Subcutaneous abdominal adipose tissue (tissue), 5 donors: ENCODE measurements around the gene PCSK6.
"Not testable (repeated sequence)": the region's sequence is repeated elsewhere in the genome, so short reads cannot be mapped to it uniquely, and the experiment has no call there.

Source experiments
- H3K27ac ChIP-seq: one replicate; pipeline ENCODE4 v1.7.0; 2013; ENCODE audit warnings: low read depth, mild to moderate bottlenecking, inconsistent platforms, low read length, moderate library complexity
- H3K27me3 ChIP-seq, 5 donors: one replicate each; pipeline ENCODE4 v1.7.0; 2013; ENCODE audit warnings: low read length in 5 of 5, inconsistent platforms in 1 of 5; ENCODE audit not compliant: control insufficient read depth in 5 of 5, insufficient read depth in 4 of 5
- H3K36me3 ChIP-seq, 5 donors: one replicate each; pipeline ENCODE4 v1.7.0; 2013; ENCODE audit warnings: low read length in 5 of 5; ENCODE audit not compliant: control insufficient read depth in 5 of 5, insufficient read depth in 5 of 5
- H3K4me1 ChIP-seq, 5 donors: one replicate each; pipeline ENCODE4 v1.7.0; 2013; ENCODE audit warnings: low read length in 5 of 5, mild to moderate bottlenecking in 3 of 5, moderate library complexity in 1 of 5; ENCODE audit not compliant: control insufficient read depth in 5 of 5, insufficient read depth in 5 of 5
- H3K4me3 ChIP-seq, 5 donors: one replicate each; pipeline ENCODE4 v1.7.0; 2013; ENCODE audit warnings: low read length in 5 of 5, low read depth in 1 of 5
- H3K9ac ChIP-seq, 5 donors: one replicate each; pipeline ENCODE4 v1.7.0; 2013; ENCODE audit warnings: low read length in 5 of 5, mild to moderate bottlenecking in 4 of 5, moderate library complexity in 3 of 5
- H3K9me3 ChIP-seq, 5 donors: one replicate each; pipeline ENCODE4 v1.7.0; 2013; ENCODE audit warnings: low read length in 5 of 5; ENCODE audit not compliant: control insufficient read depth in 5 of 5
- donor health status: healthy.
- donor health status: healthy.
- donor health status: healthy.
- donor health status: healthy.
- donor health status: healthy.

Gene PCSK6

DNA sequence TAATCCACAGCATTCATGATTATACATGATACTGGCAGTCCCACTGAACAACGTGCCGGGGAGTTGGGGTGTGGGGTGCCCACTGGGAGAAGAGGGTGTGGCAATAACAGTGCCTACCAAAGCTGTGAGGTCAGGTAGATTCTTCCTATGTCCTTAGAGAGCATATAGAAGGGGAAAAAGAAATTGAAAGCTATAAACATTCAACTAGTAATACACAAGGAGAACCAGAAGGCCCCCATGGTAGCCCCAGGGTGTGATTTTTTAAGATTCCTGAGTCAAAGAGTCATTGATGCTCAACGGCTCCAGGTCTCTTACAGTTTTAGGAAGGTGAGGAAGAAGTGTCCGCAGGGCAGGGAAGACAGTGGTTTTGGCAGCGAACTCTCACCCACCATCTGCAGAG, 25.8 kb downstream of the PCSK6 start:
- not testable (repeated sequence) for H3K4me3 ChIP-seq, H3K27ac ChIP-seq, H3K4me1 ChIP-seq, H3K9me3 ChIP-seq, H3K9ac ChIP-seq, H3K36me3 ChIP-seq
- H3K27me3 ChIP-seq = peaks cover 4 to 14% (median 5%) of the 10 kb centered on the region in 5 donors

DNA sequence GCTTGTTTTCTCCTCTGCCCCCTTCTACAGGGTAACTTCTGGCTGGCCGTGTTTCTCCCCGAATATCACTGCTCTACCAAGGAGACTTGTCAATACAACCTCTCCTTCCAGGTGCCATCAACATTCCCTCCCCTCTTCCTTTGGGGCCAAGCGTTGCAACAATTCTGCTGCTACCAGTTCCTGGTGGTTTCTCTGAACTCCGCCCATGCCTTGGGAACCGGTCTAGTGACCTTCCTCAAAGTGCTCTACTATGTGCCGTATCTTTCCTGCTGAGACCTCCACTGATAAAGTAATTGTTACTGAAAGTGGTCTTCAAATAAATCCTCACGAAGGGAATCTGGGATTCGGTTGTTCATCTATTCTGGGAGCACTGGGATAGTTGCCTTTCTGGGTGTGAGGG, 26.2 kb downstream of the PCSK6 start:
- Histone ChIP-seq H3K27me3 (peaks cover 4 to 14% (median 5%) of the 10 kb centered on the region in 5 donors), H3K9ac (no peak overlapping the region), H3K9me3 (peaks cover 0 to 3% (median 0%) of the 10 kb centered on the region in 5 donors), H3K4me3 (no peak overlapping the region), H3K36me3 (no peaks in the 10 kb centered on the region), H3K4me1 (peaks cover 0 to 10% (median 7%) of the 10 kb centered on the region in 5 donors), H3K27ac (no peak overlapping the region)

DNA sequence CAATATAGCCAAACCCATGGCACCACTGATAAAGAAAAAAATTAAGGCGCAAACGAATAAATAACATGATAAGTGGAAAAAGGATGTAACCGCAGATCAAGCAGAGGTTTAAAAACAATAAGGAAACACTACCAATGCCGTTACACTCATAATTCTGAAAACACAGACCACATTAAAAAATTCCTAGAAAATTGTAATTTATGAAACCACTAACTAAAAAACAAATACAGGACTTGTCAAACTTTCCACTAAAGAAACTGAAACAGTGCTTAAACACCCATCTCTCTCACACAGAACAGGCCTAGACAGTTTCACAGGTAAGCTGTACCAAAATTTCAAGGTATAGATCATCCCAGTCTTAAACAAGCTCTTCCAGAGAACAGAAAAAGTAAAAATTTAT, 28.4 kb downstream of the PCSK6 start:
- no peak overlapping the region for H3K9ac ChIP-seq
- H3K9me3 ChIP-seq = peaks cover 0 to under 1% (median 0%) of the 10 kb centered on the region in 5 donors
- H3K27me3 ChIP-seq = peaks cover 4 to 14% (median 7%) of the 10 kb centered on the region in 5 donors
- no peak overlapping the region for H3K4me3 ChIP-seq
- H3K36me3 ChIP-seq = no peaks in the 10 kb centered on the region
- peaks cover 0 to 14% (median 14%) of the 10 kb centered on the region in 5 donors for H3K4me1 ChIP-seq
- H3K27ac ChIP-seq = no peak overlapping the region

DNA sequence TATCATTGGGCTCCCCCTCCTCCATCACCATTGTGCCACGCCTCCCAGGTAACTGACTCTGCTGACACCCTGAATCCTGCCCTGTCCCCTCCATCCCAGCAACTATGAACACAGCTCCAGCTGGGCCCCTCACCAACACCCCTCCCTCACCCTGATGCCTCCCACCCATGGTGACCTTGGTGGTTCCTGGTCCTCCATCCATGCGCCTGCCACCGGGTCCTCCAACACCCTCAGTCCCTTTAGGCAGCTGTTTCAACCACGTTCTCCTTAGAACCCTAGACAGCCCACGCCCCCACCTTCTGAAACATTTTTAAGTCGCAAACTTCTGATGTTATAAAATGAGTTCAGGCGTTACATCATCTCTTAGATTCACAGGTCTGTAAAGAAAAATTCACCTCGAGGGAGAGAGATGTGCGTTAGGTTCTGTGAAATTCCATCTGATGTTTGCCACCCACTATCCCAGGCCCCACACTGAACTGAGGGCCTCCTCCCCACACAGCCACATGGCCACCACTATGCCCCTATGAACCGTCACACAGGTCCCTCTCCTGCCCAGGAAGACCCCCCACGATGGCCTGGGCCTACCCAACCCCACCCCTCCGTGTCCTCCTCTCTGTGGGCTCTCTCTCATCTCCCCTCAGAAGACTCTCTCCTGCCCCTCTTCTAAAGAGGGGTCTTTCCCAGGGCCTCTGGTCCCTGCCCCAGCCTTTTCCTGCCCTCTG, 29.8 kb downstream of the PCSK6 start:
- Histone ChIP-seq H3K27ac (no peak overlapping the region), H3K27me3 (peaks cover 3 to 8% (median 5%) of the 10 kb centered on the region in 5 donors), H3K4me3 (no peak overlapping the region), H3K36me3 (no peaks in the 10 kb centered on the region), H3K9me3 (no peaks in the 10 kb centered on the region), H3K4me1 (peaks cover 5 to 27% (median 26%) of the 10 kb centered on the region in 5 donors), H3K9ac (no peak overlapping the region)

DNA sequence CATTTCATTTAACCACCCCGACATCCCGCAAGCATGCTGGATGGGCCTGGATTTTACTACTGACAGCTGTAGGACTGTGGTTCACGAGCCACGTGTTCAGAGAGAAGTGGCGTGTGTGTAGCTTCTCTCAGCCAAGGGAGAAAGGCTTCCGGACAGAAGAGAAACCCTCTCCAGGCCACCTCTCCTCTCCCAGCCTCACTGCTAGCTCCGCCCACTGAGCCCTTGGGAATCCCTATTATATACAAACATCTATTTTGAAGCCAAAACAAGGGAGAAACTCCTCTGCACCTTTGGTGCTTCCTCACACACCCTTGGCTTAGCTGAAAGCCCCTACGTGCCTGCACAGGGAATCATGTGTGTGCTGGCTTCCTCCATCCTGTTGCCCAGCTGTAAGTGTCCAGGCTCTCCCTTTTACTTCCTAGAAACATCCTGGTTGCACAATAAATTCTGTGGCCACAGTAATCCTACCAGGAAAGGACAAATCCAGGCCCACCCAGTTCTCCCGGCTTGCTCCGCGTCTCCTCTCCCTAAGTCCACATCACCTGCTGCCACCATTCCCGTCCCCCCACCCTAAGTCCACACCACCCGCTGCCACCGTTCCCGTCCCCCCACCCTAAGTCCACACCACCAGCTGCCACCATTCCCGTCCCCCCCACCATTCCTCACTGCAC, 30.5 kb downstream of the PCSK6 start:
- Histone ChIP-seq H3K4me3 (no peak overlapping the region), H3K9ac (peak overlapping the region in 1 of 5 donors; percentile 26), H3K9me3 (no peaks in the 10 kb centered on the region), H3K4me1 (peaks cover 5 to 27% (median 26%) of the 10 kb centered on the region in 5 donors), H3K36me3 (no peaks in the 10 kb centered on the region), H3K27ac (no peak overlapping the region), H3K27me3 (peaks cover 0 to 5% (median 1%) of the 10 kb centered on the region in 5 donors)

DNA sequence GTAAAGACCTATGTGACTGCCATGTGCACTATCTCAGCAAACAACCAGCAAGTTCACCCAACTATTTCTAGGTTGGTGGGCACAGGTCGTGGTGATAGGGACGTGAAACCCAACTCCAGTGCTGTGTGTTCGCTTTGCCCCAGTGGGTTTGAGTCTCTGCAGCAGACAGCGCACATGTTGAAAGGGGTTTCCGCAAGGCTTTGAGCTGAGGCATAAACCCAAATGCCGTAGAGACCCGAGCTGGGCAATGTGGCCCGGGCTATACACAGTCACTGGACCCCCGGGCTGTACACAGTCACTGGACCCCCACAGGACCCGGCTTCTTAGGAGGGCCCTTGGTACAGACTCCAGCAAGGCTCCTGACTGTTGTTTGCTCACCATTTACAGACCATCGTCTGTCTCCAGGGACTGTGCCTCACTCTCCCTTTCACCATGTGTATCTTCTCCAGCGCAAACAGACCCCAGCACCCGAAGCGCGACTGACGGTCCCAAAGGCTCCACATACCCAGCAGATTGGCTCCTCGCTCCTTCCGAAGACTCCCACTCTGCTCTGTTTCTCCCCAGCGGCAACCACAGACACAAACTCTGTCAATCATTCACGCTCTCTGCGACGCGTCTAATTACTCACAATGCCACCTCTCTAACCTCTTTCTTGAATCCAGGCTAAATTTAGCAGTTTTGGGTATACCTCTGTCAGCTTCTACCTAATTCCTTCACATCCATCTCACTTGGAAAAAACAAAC, 31.2 kb downstream of the PCSK6 start:
- Histone ChIP-seq H3K9ac (peak overlapping the region in 1 of 5 donors; percentile 26), H3K27ac (no peak overlapping the region), H3K4me1 (peaks cover 5 to 27% (median 26%) of the 10 kb centered on the region in 5 donors), H3K27me3 (peaks cover 0 to 4% (median 0%) of the 10 kb centered on the region in 5 donors), H3K4me3 (no peak overlapping the region), H3K9me3 (no peaks in the 10 kb centered on the region), H3K36me3 (no peaks in the 10 kb centered on the region)

DNA sequence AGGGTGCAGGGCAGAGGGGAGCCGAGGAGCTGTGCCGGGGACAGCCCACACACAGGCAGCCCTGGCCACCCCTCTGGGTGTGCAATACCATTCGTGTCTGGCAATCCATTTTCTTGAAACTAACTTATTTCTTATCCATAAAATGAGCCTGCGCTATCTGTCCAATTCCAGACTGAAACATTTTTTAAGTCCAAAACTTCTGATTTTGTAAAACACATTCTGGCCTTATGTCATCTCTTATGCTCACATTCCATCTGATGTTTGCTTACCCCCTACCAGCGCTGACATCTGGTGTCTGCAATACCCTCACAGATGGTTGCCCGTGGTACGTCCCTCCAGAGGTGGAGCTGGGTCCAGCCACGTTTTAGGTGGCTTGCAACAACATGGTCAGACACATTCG, 31.8 kb downstream of the PCSK6 start:
- Histone ChIP-seq H3K4me3 (no peak overlapping the region), H3K9me3 (no peaks in the 10 kb centered on the region), H3K27me3 (peaks cover 0 to 4% (median 0%) of the 10 kb centered on the region in 5 donors), H3K9ac (no peak overlapping the region), H3K36me3 (no peaks in the 10 kb centered on the region), H3K4me1 (peaks cover 5 to 27% (median 26%) of the 10 kb centered on the region in 5 donors), H3K27ac (no peak overlapping the region)

DNA sequence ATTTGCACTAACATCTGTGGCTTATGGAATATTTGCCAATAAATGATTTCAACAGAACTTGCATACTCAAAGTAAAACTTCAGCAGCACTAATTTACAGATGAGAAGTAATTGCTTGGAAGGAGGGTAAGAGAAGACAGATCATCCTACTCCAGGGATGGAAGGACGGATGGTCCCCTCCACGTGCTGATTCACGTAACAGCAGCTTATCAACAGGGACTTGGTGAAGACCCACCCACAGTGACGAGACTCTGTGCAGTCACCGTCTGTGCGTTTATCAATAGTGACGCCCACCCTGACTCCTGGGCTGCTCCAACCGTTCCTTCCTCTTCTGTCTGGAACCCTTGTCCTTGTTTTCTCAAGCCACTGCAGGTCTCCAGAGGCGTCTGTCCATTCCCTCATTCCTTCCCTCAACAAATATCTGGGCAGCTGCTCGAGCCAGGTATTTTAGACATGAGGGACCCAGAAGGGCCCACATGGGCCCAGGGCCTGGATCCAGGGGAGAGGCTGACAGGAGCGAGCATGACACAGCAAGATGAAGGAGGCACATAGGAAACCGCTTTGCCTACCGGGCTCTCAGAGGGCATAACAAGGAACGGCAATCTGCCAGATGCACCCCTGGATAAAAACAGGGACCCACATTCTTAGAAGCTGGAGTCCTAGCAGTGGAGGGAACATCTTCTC, 33.3 kb downstream of the PCSK6 start:
- H3K27ac ChIP-seq = no peak overlapping the region
- H3K27me3 ChIP-seq = peaks cover 0 to 4% (median 0%) of the 10 kb centered on the region in 5 donors
- no peak overlapping the region for H3K9ac ChIP-seq
- no peak overlapping the region for H3K4me3 ChIP-seq
- H3K36me3 ChIP-seq = no peaks in the 10 kb centered on the region
- H3K4me1 ChIP-seq = peaks cover 5 to 36% (median 36%) of the 10 kb centered on the region in 5 donors
- H3K9me3 ChIP-seq = no peaks in the 10 kb centered on the region

DNA sequence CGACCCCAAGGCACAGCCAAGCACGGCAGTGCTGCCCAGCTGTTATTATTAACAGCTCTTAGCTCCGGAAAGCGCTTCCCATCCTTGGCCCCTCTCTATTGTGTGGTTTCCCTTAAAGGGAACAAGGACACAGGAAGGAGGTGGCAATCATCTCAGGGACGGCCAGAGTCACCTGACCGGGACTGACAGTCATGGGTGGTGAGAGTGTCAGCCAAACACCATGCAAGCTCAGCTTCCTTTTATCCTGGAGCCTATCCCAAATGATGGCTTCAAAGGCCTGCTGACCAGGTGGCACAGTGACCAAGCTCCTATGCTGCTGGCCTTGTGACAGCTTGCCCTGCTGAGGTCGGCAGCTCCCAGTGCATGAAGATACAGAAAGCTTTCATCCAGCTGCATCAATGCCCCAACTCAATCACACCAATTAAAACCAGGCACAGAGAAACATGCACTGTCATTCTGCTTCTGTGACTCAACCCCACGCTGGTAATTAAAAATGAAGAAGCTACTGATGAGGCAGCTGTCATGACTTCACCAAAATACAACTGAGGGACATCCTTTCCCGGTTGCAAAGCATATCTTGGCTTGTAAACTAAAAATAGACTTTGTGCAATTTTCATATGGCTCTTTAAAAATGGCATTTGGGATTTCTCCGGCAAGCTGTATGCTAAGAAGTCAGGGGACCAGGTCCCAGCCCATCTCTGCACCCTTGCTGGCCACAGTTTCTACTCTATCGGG, 34.0 kb downstream of the PCSK6 start:
- H3K27ac ChIP-seq = no peak overlapping the region

More for the DNA sequence above, 34.0 kb downstream of the PCSK6 start:
- peaks cover 0 to 4% (median 2%) of the 10 kb centered on the region in 5 donors for H3K27me3 ChIP-seq
- peak overlapping the region in 1 of 5 donors; percentile 20 for H3K4me3 ChIP-seq
- H3K36me3 ChIP-seq = no peaks in the 10 kb centered on the region
- peaks cover 7 to 44% (median 43%) of the 10 kb centered on the region in 5 donors for H3K4me1 ChIP-seq
- H3K9me3 ChIP-seq = no peaks in the 10 kb centered on the region
- no peak overlapping the region for H3K9ac ChIP-seq
